Caco-2 (cell line): ENCODE measurements around the gene MAPKAP1. TPM values are rescaled to one million over a fixed set of nuclear protein-coding genes. Genes with fewer than 3 reads are reported as not detected.

Experiments
- BruUV-seq: library from RNA; stranded (reverse); fragments of 400-500 nt; replicated peaks from 2 replicates; lab custom pipeline; 2021; lab: Mats Ljungman, UMichigan
- CTCF ChIA-PET: fragments of 300-600 bp; sonication (Branson Sonifier 250); formaldehyde crosslinking; loops from one replicate; lab custom pipeline; 2022; ENCODE audit warnings: antibody characterized with exemption; lab: Charles Lee
- POLR2A ChIA-PET: fragments of 300-600 bp; sonication (Branson Sonifier 250); formaldehyde crosslinking; loops from one replicate; lab custom pipeline; 2022; ENCODE audit warnings: antibody characterized with exemption; lab: Charles Lee
- DNase-seq, 2 experiments: peaks; one replicate each; pipeline versions ENCODE4 v3.0.0 to v3.0.0-alpha.2; 2020 to 2022
- H3K27me3 ChIP-seq: replicated peaks from 2 replicates; pipeline ENCODE4 v1.6.0; 2011; ENCODE audit warnings: low read length; ENCODE audit not compliant: control insufficient read depth, insufficient read depth
- H3K36me3 ChIP-seq: 2 replicates; pipeline ENCODE4 v1.5.1; 2011; ENCODE audit warnings: low read length; ENCODE audit not compliant: control insufficient read depth, insufficient read depth
- H3K4me1 ChIP-seq: fragments of 250-450 bp; sonication (Bioruptor Pico); 2 replicates; pipeline ENCODE4 v1.5.1; 2020; ENCODE audit warnings: mild to moderate bottlenecking
- H3K4me3 ChIP-seq: 2 replicates; pipeline ENCODE4 v1.5.1; 2011; ENCODE audit warnings: low read depth, mild to moderate bottlenecking, control low read depth, low read length
- H3K9me3 ChIP-seq: fragments of 250-450 bp; sonication (Bioruptor Pico); 2 replicates; pipeline ENCODE4 v1.5.1; 2020; ENCODE audit warnings: mild to moderate bottlenecking, moderate library complexity
- H3K27ac Mint-ChIP-seq: one replicate; pipeline ENCODE4 v1.8.0; 2022; ENCODE audit warnings: mixed read lengths; ENCODE audit not compliant: unreplicated experiment
- H3K27me3 Mint-ChIP-seq: one replicate; pipeline ENCODE4 v1.8.0; 2022; ENCODE audit warnings: mixed read lengths; ENCODE audit not compliant: insufficient read depth, unreplicated experiment
- H3K36me3 Mint-ChIP-seq: one replicate; pipeline ENCODE4 v1.8.0; 2022; ENCODE audit warnings: mild to moderate bottlenecking, mixed read lengths; ENCODE audit not compliant: insufficient read depth, unreplicated experiment
- H3K4me1 Mint-ChIP-seq: one replicate; pipeline ENCODE4 v1.8.0; 2022; ENCODE audit warnings: low read depth, mixed read lengths; ENCODE audit not compliant: unreplicated experiment
- H3K4me3 Mint-ChIP-seq: one replicate; pipeline ENCODE4 v1.8.0; 2022; ENCODE audit warnings: mild to moderate bottlenecking, moderate library complexity, mixed read lengths; ENCODE audit not compliant: unreplicated experiment
- H3K9me3 Mint-ChIP-seq: one replicate; pipeline ENCODE4 v1.8.0; 2022; ENCODE audit warnings: mixed read lengths; ENCODE audit not compliant: unreplicated experiment
- intact Hi-C: fragments of 100-400 bp; cut with micrococcal nuclease; formaldehyde crosslinking; loops from one replicate; pipeline ENCODE4 v1.10.0; 2022; ENCODE audit not compliant: unreplicated experiment
- total RNA-seq: library from RNA; stranded (reverse); gene quantifications from 2 replicates; pipeline ENCODE4 v1.2.3, GENCODE V29; 2022
- TF ChIP-seq, protein P1 (sequence below), 2 experiments: fragments of 200-600 bp in 1 of 2; IDR thresholded peaks; 1 replicate in 1 of 2; 2 replicates in 1 of 2; pipeline versions ENCODE4 v1.5.1 to v1.8.0; 2011 to 2022; ENCODE audit warnings: antibody characterized with exemption in 1 of 2, control low read depth in 1 of 2, inconsistent platforms in 1 of 2, low read depth in 1 of 2, low read length in 1 of 2, mild to moderate bottlenecking in 1 of 2, moderate library complexity in 1 of 2; ENCODE audit not compliant: insufficient read depth in 1 of 2, severe bottlenecking in 1 of 2, unreplicated experiment in 1 of 2

Gene MAPKAP1
- total RNA-seq, 1 experiment from 2014 or later: 70.0 TPM

DNA sequence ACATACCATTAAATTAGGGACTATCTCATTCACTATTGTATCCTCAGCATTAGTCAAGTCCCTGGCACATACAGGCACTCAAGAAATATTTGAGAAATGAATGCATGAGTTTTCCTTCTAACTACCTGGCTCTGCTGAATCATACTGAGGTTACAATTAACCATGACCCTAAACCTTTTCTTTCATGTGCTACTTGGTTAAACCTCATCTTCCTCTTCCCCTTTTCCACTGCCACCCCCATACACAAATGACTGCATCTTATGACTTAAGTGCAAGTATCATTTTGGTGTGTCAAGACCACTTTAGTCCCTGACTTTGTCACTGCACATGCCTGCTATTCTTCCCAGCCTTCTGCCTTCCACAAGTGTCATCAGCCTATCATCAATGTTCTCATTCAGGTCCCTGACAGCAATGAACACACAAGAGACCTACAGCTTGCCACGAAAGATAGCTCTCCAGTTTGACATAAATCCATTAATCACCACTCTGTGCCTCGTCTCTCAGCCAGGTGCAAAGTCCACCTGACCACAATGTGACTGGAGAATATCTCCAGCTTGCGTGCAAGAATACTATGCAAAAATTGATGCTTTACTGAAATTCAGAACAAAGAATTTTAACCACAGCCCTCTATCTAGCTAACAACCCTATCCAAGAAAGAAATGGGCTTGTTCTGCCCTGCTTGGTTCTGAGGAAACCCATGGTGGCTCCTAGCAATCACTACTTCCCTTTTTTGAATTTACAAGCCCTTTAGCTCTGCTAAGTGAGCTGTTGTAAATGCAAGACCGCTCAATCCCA lies 74.5 kb downstream of the MAPKAP1 start:
- POLR2A ChIA-PET: interaction anchor here (1.2 kb wide), 1 partner anchor 75 kb away, joined by 3 read pairs; the partner anchor contains the start of gene MAPKAP1

DNA sequence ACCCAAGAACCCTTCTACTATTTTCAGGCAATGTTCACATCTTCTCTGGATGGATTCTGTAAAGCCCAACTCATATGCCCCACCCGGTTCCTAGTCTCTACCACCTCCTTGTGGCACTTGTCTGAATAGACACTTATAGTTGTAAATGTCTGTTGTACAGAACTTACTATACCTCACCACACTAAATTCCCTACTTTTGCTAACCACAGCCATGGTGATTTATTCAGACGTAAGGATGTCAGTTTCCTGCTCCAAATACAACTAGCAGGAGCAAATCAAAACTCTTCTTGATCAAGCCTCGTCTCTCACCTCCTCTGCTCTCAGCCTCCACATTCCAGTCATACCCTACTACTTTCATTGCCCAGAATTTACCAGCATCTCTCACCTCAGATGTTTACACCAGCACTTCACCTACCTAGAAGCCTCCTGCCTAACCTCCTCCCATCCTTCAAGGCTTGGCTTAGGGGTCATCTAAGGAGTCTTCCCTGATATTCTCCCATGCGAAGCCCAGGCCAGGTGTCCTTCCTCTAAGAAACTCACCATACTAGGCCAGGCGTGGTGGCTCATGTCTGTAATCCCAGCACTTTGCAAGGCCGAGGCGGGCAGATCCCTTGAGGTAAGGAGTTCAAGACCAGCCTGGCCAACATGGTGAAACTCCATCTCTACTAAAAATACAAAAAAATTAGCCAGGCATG lies 75.5 kb downstream of the MAPKAP1 start:
- ChIA-PET CTCF (interaction anchor here (1.7 kb wide), 1 partner anchor 73 kb away, joined by 7 read pairs; no protein-coding TSS in a partner anchor), POLR2A (no interaction called here)
- H3K9me3 ChIP-seq: no peaks in the 10 kb centered on the region
- no peak overlapping the region for H3K4me3 ChIP-seq
- no peaks in the 10 kb centered on the region for H3K36me3 ChIP-seq
- BruUV-seq: no TSS peak
- intact Hi-C loops: loop anchor here (1.0 to 5.0 kb wide), 4 partner anchors 59 to 223 kb away; no protein-coding TSS in a partner anchor
- peak in 1 of 2 experiments; percentile 56 for DNase-seq
- peak overlapping the region; percentile 29 for H3K27ac Mint-ChIP-seq
- no peaks in the 10 kb centered on the region for H3K27me3 Mint-ChIP-seq
- H3K4me1 ChIP-seq: peaks cover 27% of the 10 kb centered on the region
- peaks cover 5% of the 10 kb centered on the region for H3K36me3 Mint-ChIP-seq
- no peak overlapping the region for H3K4me3 Mint-ChIP-seq
- no peaks in the 10 kb centered on the region for H3K9me3 Mint-ChIP-seq
- TF ChIP-seq, protein P1, sequence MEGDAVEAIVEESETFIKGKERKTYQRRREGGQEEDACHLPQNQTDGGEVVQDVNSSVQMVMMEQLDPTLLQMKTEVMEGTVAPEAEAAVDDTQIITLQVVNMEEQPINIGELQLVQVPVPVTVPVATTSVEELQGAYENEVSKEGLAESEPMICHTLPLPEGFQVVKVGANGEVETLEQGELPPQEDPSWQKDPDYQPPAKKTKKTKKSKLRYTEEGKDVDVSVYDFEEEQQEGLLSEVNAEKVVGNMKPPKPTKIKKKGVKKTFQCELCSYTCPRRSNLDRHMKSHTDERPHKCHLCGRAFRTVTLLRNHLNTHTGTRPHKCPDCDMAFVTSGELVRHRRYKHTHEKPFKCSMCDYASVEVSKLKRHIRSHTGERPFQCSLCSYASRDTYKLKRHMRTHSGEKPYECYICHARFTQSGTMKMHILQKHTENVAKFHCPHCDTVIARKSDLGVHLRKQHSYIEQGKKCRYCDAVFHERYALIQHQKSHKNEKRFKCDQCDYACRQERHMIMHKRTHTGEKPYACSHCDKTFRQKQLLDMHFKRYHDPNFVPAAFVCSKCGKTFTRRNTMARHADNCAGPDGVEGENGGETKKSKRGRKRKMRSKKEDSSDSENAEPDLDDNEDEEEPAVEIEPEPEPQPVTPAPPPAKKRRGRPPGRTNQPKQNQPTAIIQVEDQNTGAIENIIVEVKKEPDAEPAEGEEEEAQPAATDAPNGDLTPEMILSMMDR (IDR thresholded peaks at IDR 0.05; ENCODE audit: insufficient read depth in 1 of 2, low read depth in 1 of 2, low read length in 1 of 2, severe bottlenecking in 1 of 2, unreplicated experiment in 1 of 2): peak; percentile 49 to 73
- H3K27me3 ChIP-seq: no peaks in the 10 kb centered on the region
- H3K4me1 Mint-ChIP-seq: peaks cover 37% of the 10 kb centered on the region

More for the DNA sequence above, 74.5 kb downstream of the MAPKAP1 start:
- H3K27ac Mint-ChIP-seq: peak overlapping the region; percentile 68
- no peaks in the 10 kb centered on the region for H3K27me3 ChIP-seq
- intact Hi-C loops: loop anchor here (5.0 kb wide), 1 partner anchor 60 kb away; no protein-coding TSS in a partner anchor
- peaks cover 5% of the 10 kb centered on the region for H3K36me3 Mint-ChIP-seq
- peak overlapping the region; percentile 8 for H3K4me3 Mint-ChIP-seq
- H3K4me1 ChIP-seq: peaks cover 27% of the 10 kb centered on the region
- CTCF ChIA-PET: interaction anchor here (0.9 to 1.7 kb wide), 3 partner anchors 74 to 225 kb away, joined by 3 to 7 read pairs (median 4); partner anchors contain the start of gene MAPKAP1
- H3K36me3 ChIP-seq: no peaks in the 10 kb centered on the region
- peaks cover 37% of the 10 kb centered on the region for H3K4me1 Mint-ChIP-seq
- peak; percentile 35 to 45 for DNase-seq
- no peaks in the 10 kb centered on the region for H3K9me3 ChIP-seq
- TF ChIP-seq, protein P1 (IDR thresholded peaks at IDR 0.05; ENCODE audit: insufficient read depth in 1 of 2, low read depth in 1 of 2, low read length in 1 of 2, severe bottlenecking in 1 of 2, unreplicated experiment in 1 of 2): no peak
- no peak overlapping the region for H3K4me3 ChIP-seq
- BruUV-seq: no TSS peak
- no peaks in the 10 kb centered on the region for H3K9me3 Mint-ChIP-seq
- no peaks in the 10 kb centered on the region for H3K27me3 Mint-ChIP-seq

DNA sequence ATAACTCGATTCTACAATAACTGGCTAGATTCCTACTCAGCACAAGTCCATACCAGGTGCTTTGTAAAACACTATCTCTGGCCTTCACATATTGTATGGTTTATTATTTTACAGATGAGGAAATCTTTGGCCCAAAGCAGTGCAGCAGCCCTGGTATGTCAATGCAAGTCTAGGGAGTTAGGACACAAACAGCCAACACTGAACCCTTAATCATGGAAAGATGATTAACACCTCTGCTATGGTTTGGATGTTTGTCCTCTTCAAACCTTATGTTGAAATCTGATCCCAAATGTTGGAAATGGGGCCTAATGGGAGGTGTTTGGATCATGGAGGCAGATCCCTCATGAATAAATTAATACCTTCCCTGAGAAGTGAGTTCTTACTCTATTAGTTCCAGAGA lies 76.6 kb downstream of the MAPKAP1 start:
- ChIA-PET CTCF (interaction anchor here (0.6 kb wide), 1 partner anchor 223 kb away, joined by 7 read pairs; no protein-coding TSS in a partner anchor), POLR2A (no interaction called here)
- H3K27me3 Mint-ChIP-seq: no peaks in the 10 kb centered on the region
- no peak for DNase-seq
- BruUV-seq: no TSS peak
- Histone ChIP-seq H3K4me1 (peaks cover 27% of the 10 kb centered on the region), H3K9me3 (no peaks in the 10 kb centered on the region), H3K4me3 (no peak overlapping the region), H3K36me3 (no peaks in the 10 kb centered on the region), H3K27me3 (no peaks in the 10 kb centered on the region)
- no peak overlapping the region for H3K4me3 Mint-ChIP-seq
- TF ChIP-seq, protein P1 (IDR thresholded peaks at IDR 0.05; ENCODE audit: insufficient read depth in 1 of 2, low read depth in 1 of 2, low read length in 1 of 2, severe bottlenecking in 1 of 2, unreplicated experiment in 1 of 2): no peak
- H3K27ac Mint-ChIP-seq: no peak overlapping the region
- peaks cover 5% of the 10 kb centered on the region for H3K36me3 Mint-ChIP-seq
- H3K9me3 Mint-ChIP-seq: no peaks in the 10 kb centered on the region
- peaks cover 29% of the 10 kb centered on the region for H3K4me1 Mint-ChIP-seq
- intact Hi-C loops: loop anchor here (5.0 kb wide), 1 partner anchor 58 kb away; no protein-coding TSS in a partner anchor
